HepG2 (cell line): Measurements from ENCODE around the gene AMIGO3. TPM values are rescaled to one million over a fixed set of nuclear protein-coding genes. Genes with fewer than 3 reads are reported as not detected.
A peak's percentile ranks its signal among the peaks of the same experiment; 100 is the strongest.

Experiments
- DNMT3B ChIP-seq: conservative IDR thresholded peaks from 2 replicates; pipeline ENCODE4 v1.6.1; 2016; ENCODE audit warnings: missing biosample characterization, control low read depth
- HDAC2 ChIP-seq: sonication (generic); formaldehyde crosslinking; IDR thresholded peaks from 2 replicates; pipeline ENCODE4 v1.4.0; 2020; ENCODE audit warnings: missing genetic modification reagents
- NCOA5 ChIP-seq: sonication (generic); formaldehyde crosslinking; IDR thresholded peaks from 2 replicates; pipeline ENCODE4 v1.4.0; 2020; ENCODE audit warnings: missing genetic modification reagents
- ZBTB20 ChIP-seq: sonication (generic); formaldehyde crosslinking; IDR thresholded peaks from 2 replicates; pipeline ENCODE4 v1.8.1; 2023; ENCODE audit warnings: missing genetic modification reagents, low read depth, mild to moderate bottlenecking, borderline replicate concordance
- ZNF121 ChIP-seq: sonication (generic); formaldehyde crosslinking; IDR thresholded peaks from 2 replicates; pipeline ENCODE4 v1.5.0; 2020; ENCODE audit warnings: mild to moderate bottlenecking, missing genetic modification reagents
- ZNF282 ChIP-seq: fragments of 450-650 bp; IDR thresholded peaks from 2 replicates; pipeline ENCODE4 v1.6.1; 2018; ENCODE audit not compliant: partially characterized antibody
- ZNF607 ChIP-seq: sonication (generic); formaldehyde crosslinking; IDR thresholded peaks from 2 replicates; pipeline ENCODE4 v1.5.1; 2020; ENCODE audit warnings: missing genetic modification reagents, mild to moderate bottlenecking, borderline replicate concordance
- ZNF652 ChIP-seq: IDR thresholded peaks from 2 replicates; pipeline ENCODE4 v1.6.1; 2016; ENCODE audit warnings: low read depth, borderline replicate concordance
- ZNF747 ChIP-seq: sonication (generic); formaldehyde crosslinking; IDR thresholded peaks from 2 replicates; pipeline ENCODE4 v1.8.1; 2023; ENCODE audit warnings: missing genetic modification reagents, mild to moderate bottlenecking, borderline replicate concordance
- ZNF766 ChIP-seq: sonication (generic); formaldehyde crosslinking; IDR thresholded peaks from 2 replicates; pipeline ENCODE4 v1.5.0; 2020; ENCODE audit warnings: missing genetic modification reagents, borderline replicate concordance
- polyA plus RNA-seq, 8 experiments: library from polyadenylated mRNA; depleted of rRNA in 3 of 8; stranded (reverse) in 7 of 8; unstranded in 1 of 8; fragments of >200 nt; fragmentation: Illumina TruSeq in 4 of 8; extraction: Trizol in 4 of 8; gene quantifications; 2 replicates each; pipeline versions ENCODE4 v1.2.1 to v1.2.3, GENCODE V29; 2011 to 2016; ENCODE audit warnings: low read depth in 4 of 8, missing spikeins in 1 of 8, mixed read lengths in 1 of 8; ENCODE audit not compliant: insufficient read depth in 1 of 8
- total RNA-seq, 5 experiments: library from RNA; depleted of rRNA; stranded (reverse); fragments of >200 nt; fragmentation: Illumina TruSeq; extraction: Trizol; gene quantifications; 2 replicates each; pipeline ENCODE4 v1.2.3, GENCODE V29; 2016; ENCODE audit warnings: low read depth in 1 of 5
- TF ChIP-seq, protein P1 (sequence below): sonication (generic); formaldehyde crosslinking; IDR thresholded peaks from 2 replicates; pipeline ENCODE4 v1.4.0; 2020; ENCODE audit warnings: missing genetic modification reagents, borderline replicate concordance
- TF ChIP-seq, protein P2 (sequence below): sonication (generic); formaldehyde crosslinking; IDR thresholded peaks from 2 replicates; pipeline ENCODE4 v1.5.0; 2020; ENCODE audit warnings: mild to moderate bottlenecking, missing genetic modification reagents
- TF ChIP-seq, protein P3 (sequence below): sonication (generic); formaldehyde crosslinking; IDR thresholded peaks from 2 replicates; pipeline ENCODE4 v1.8.1; 2023; ENCODE audit warnings: mild to moderate bottlenecking, moderate library complexity, missing genetic modification reagents
- TF ChIP-seq, protein P4 (sequence below): fragments of 450-650 bp; IDR thresholded peaks from 2 replicates; pipeline ENCODE4 v1.6.1; 2016
- TF ChIP-seq, protein P5 (sequence below): sonication (generic); formaldehyde crosslinking; IDR thresholded peaks from 2 replicates; pipeline ENCODE4 v1.9.0; 2021; ENCODE audit warnings: missing genetic modification reagents, borderline replicate concordance
- TF ChIP-seq, protein P6 (sequence below): sonication (generic); formaldehyde crosslinking; IDR thresholded peaks from 2 replicates; pipeline ENCODE4 v1.8.0; 2022; ENCODE audit warnings: mild to moderate bottlenecking, missing genetic modification reagents, borderline replicate concordance

Gene AMIGO3
- total and polyA plus RNA-seq, 2 of the 13 experiments (the other 11 are each of a cell fraction or from before 2014, with no cell fraction given): 0.35 TPM; not detected in 1

DNA sequence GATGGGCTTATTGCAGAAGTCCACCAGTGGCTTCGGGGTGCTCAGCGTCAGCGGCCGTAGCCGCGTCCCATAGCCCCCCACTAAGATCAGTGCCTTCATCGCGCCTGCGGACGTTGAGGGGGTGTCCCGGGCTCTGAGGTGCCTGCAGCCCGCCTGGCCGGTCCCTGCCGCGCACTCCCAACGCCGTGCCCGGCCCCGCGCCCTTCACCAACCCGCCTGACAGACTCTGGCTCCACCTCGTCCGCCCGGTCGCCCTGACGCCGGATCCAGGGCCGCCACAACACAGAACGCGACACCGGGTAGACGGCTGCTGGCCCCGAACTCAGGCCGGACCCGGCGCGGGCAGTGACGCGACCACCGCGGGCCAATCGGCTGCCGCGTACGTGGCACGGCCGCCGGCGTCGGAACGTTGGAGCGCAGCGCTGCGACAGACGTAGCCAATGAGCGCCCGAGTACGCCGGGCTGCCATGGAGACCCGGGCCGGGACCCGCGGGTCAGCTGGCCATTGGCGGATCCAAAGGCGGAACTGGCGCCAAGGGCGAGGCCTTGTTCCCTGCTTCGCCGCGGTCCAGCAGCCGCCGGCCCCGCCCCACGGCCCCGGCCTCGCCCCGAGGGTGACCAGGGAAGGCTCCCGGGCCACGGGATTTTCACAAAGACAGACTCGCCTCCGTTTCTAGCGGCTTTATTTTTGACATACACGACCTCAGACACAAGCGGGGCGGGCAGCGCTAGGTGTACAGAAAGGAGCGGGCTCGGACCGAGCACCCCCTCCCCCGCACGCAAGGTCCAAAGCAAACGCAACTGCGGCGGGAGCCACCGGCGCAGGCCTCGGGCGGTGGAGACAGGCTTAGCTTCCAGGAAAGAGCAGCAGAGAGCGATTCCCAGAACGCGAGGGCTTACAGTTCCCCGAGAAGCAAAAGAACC lies 4.4 kb upstream of the AMIGO3 start, which contains the start of gene GMPPB (continued):
- TF ChIP-seq DNMT3B (CRISPR knock-in tag): no peak; the same call in 1 of the 2 replicates
- peak; percentile 90 for TF ChIP-seq ZNF747
- peak; percentile 79 for TF ChIP-seq ZNF607 (CRISPR knock-in tag)
- no peak for TF ChIP-seq ZNF652
- no peak for TF ChIP-seq ZBTB20 (CRISPR knock-in tag)
- TF ChIP-seq, protein P1, sequence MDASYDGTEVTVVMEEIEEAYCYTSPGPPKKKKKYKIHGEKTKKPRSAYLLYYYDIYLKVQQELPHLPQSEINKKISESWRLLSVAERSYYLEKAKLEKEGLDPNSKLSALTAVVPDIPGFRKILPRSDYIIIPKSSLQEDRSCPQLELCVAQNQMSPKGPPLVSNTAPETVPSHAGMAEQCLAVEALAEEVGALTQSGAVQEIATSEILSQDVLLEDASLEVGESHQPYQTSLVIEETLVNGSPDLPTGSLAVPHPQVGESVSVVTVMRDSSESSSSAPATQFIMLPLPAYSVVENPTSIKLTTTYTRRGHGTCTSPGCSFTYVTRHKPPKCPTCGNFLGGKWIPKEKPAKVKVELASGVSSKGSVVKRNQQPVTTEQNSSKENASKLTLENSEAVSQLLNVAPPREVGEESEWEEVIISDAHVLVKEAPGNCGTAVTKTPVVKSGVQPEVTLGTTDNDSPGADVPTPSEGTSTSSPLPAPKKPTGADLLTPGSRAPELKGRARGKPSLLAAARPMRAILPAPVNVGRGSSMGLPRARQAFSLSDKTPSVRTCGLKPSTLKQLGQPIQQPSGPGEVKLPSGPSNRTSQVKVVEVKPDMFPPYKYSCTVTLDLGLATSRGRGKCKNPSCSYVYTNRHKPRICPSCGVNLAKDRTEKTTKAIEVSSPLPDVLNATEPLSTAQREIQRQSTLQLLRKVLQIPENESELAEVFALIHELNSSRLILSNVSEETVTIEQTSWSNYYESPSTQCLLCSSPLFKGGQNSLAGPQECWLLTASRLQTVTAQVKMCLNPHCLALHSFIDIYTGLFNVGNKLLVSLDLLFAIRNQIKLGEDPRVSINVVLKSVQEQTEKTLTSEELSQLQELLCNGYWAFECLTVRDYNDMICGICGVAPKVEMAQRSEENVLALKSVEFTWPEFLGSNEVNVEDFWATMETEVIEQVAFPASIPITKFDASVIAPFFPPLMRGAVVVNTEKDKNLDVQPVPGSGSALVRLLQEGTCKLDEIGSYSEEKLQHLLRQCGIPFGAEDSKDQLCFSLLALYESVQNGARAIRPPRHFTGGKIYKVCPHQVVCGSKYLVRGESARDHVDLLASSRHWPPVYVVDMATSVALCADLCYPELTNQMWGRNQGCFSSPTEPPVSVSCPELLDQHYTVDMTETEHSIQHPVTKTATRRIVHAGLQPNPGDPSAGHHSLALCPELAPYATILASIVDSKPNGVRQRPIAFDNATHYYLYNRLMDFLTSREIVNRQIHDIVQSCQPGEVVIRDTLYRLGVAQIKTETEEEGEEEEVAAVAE: no peak
- TF ChIP-seq HDAC2 (CRISPR knock-in tag): peak; percentile 56; the same call in 1 of the 2 replicates
- TF ChIP-seq, protein P2, sequence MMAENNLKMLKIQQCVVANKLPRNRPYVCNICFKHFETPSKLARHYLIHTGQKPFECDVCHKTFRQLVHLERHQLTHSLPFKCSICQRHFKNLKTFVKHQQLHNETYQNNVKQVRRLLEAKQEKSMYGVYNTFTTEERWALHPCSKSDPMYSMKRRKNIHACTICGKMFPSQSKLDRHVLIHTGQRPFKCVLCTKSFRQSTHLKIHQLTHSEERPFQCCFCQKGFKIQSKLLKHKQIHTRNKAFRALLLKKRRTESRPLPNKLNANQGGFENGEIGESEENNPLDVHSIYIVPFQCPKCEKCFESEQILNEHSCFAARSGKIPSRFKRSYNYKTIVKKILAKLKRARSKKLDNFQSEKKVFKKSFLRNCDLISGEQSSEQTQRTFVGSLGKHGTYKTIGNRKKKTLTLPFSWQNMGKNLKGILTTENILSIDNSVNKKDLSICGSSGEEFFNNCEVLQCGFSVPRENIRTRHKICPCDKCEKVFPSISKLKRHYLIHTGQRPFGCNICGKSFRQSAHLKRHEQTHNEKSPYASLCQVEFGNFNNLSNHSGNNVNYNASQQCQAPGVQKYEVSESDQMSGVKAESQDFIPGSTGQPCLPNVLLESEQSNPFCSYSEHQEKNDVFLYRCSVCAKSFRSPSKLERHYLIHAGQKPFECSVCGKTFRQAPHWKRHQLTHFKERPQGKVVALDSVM (CRISPR knock-in tag): no peak; the same call in 1 of the 2 replicates
- no peak for TF ChIP-seq NCOA5 (CRISPR knock-in tag)
- TF ChIP-seq, protein P3, sequence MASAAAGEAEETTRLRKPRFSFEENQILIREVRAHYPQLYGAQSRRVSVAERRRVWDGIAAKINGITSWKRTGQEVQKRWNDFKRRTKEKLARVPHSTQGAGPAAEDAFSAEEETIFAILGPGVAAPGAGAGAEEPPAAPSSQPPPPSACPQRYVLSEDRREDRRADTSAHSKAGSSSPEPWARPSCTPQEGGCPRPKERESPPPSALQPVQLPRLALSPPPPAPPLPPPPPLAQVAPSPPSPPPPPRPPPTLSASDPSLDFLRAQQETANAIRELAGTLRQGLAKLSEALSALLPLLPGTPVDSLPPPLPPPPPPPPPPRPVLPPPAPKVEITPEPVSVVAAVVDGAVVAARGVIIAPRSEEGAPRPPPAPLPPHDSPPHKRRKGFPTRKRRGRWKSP (CRISPR knock-in tag): peak; percentile 91
- TF ChIP-seq ZNF282: no peak
- TF ChIP-seq, protein P4, sequence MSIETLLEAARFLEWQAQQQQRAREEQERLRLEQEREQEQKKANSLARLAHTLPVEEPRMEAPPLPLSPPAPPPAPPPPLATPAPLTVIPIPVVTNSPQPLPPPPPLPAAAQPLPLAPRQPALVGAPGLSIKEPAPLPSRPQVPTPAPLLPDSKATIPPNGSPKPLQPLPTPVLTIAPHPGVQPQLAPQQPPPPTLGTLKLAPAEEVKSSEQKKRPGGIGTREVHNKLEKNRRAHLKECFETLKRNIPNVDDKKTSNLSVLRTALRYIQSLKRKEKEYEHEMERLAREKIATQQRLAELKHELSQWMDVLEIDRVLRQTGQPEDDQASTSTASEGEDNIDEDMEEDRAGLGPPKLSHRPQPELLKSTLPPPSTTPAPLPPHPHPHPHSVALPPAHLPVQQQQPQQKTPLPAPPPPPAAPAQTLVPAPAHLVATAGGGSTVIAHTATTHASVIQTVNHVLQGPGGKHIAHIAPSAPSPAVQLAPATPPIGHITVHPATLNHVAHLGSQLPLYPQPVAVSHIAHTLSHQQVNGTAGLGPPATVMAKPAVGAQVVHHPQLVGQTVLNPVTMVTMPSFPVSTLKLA: peak; percentile 35; the same call in 1 of the 2 replicates
- TF ChIP-seq, protein P5, sequence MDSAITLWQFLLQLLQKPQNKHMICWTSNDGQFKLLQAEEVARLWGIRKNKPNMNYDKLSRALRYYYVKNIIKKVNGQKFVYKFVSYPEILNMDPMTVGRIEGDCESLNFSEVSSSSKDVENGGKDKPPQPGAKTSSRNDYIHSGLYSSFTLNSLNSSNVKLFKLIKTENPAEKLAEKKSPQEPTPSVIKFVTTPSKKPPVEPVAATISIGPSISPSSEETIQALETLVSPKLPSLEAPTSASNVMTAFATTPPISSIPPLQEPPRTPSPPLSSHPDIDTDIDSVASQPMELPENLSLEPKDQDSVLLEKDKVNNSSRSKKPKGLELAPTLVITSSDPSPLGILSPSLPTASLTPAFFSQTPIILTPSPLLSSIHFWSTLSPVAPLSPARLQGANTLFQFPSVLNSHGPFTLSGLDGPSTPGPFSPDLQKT: no peak
- TF ChIP-seq ZNF121 (CRISPR knock-in tag): no peak
- TF ChIP-seq ZNF766: no peak
- TF ChIP-seq, protein P6, sequence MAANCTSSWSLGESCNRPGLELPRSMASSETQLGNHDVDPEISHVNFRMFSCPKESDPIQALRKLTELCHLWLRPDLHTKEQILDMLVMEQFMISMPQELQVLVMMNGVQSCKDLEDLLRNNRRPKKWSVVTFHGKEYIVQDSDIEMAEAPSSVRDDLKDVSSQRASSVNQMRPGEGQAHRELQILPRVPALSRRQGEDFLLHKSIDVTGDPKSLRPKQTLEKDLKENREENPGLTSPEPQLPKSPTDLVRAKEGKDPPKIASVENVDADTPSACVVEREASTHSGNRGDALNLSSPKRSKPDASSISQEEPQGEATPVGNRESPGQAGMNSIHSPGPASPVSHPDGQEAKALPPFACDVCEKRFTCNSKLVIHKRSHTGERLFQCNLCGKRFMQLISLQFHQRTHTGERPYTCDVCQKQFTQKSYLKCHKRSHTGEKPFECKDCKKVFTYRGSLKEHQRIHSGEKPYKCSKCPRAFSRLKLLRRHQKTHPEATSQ: no peak
